ENCODE measurements around the gene ABHD4.

ABHD4 gene

GRCh38 chr14:22555384-22556011 is 42.6 kb upstream of the ABHD4 start:
- H3K36me3 ChIP-seq (ENCODE audit: insufficient read depth, low read length): peaks cover 33% of the 10 kb centered on the region; the same call in 1 of the 2 replicates
- peak overlapping the region; percentile 87 for H3K4me2 ChIP-seq (ENCODE audit: low read depth, low read length, poor library complexity, severe bottlenecking)
- H3K9me2 ChIP-seq (replicated peaks; ENCODE audit: low read depth, low read length): no peaks in the 10 kb centered on the region
- H3K9ac ChIP-seq (ENCODE audit: low read depth, low read length, poor library complexity, severe bottlenecking): peak overlapping the region; percentile 91
- H4K20me1 ChIP-seq (ENCODE audit: insufficient read depth, low read length, poor library complexity, severe bottlenecking): no peaks in the 10 kb centered on the region
- no peak overlapping the region for H2AFZ ChIP-seq (ENCODE audit: low read length)
- TF ChIP-seq EZH2phosphoT487 (IDR thresholded peaks at IDR 0.05; ENCODE audit: borderline replicate concordance) (no peak), CTCF (conservative IDR thresholded peaks at IDR 0.05; ENCODE audit: low read length) (no peak)
- peaks cover 72% of the 10 kb centered on the region for H3K79me2 ChIP-seq (ENCODE audit: insufficient read depth, low read length)
- H3K4me3 ChIP-seq (ENCODE audit: low read length, poor library complexity, severe bottlenecking): peak overlapping the region; percentile 67
- H3K4me1 ChIP-seq (ENCODE audit: insufficient read depth, low read length, poor library complexity, severe bottlenecking): peaks cover 89% of the 10 kb centered on the region
- H3K27me3 ChIP-seq (ENCODE audit: insufficient read depth, low read length, poor library complexity, severe bottlenecking): no peaks in the 10 kb centered on the region
- peaks cover 15% of the 10 kb centered on the region for H3F3A ChIP-seq (ENCODE audit: low read depth)
- H3K9me3 ChIP-seq (ENCODE audit: insufficient read depth, low read depth, low read length): no peaks in the 10 kb centered on the region

GRCh38 chr14:22556021-22556989 is 41.8 kb upstream of the ABHD4 start:
- Histone ChIP-seq H3F3A (ENCODE audit: low read depth) (peaks cover 18% of the 10 kb centered on the region), H3K9me3 (ENCODE audit: insufficient read depth, low read depth, low read length) (no peaks in the 10 kb centered on the region), H3K79me2 (ENCODE audit: insufficient read depth, low read length) (peaks cover 65% of the 10 kb centered on the region), H3K9ac (ENCODE audit: low read depth, low read length, poor library complexity, severe bottlenecking) (peak overlapping the region; percentile 97), H3K27me3 (ENCODE audit: insufficient read depth, low read length, poor library complexity, severe bottlenecking) (no peaks in the 10 kb centered on the region), H2AFZ (ENCODE audit: low read length) (no peak overlapping the region), H3K4me1 (ENCODE audit: insufficient read depth, low read length, poor library complexity, severe bottlenecking) (peaks cover 89% of the 10 kb centered on the region), H4K20me1 (ENCODE audit: insufficient read depth, low read length, poor library complexity, severe bottlenecking) (no peaks in the 10 kb centered on the region), H3K9me2 (replicated peaks; ENCODE audit: low read depth, low read length) (no peaks in the 10 kb centered on the region), H3K4me3 (ENCODE audit: low read length, poor library complexity, severe bottlenecking) (peak overlapping the region; percentile 73), H3K36me3 (ENCODE audit: insufficient read depth, low read length) (peaks cover 25% of the 10 kb centered on the region; the same call in 1 of the 2 replicates), H3K4me2 (ENCODE audit: low read depth, low read length, poor library complexity, severe bottlenecking) (peak overlapping the region; percentile 87)
- TF ChIP-seq CTCF (conservative IDR thresholded peaks at IDR 0.05; ENCODE audit: low read length): no peak
- no peak for TF ChIP-seq EZH2phosphoT487 (IDR thresholded peaks at IDR 0.05; ENCODE audit: borderline replicate concordance)

- peak overlapping the region; percentile 73 for H3K4me3 ChIP-seq (ENCODE audit: low read length, poor library complexity, severe bottlenecking)
- H3K4me1 ChIP-seq (ENCODE audit: insufficient read depth, low read length, poor library complexity, severe bottlenecking): peaks cover 86% of the 10 kb centered on the region
- peaks cover 17% of the 10 kb centered on the region; the same call in 1 of the 2 replicates for H3K36me3 ChIP-seq (ENCODE audit: insufficient read depth, low read length)
- peak; percentile 100 for TF ChIP-seq CTCF (conservative IDR thresholded peaks at IDR 0.05; ENCODE audit: low read length)
- no peak for TF ChIP-seq EZH2phosphoT487 (IDR thresholded peaks at IDR 0.05; ENCODE audit: borderline replicate concordance)
- H2AFZ ChIP-seq (ENCODE audit: low read length): no peak overlapping the region
- no peaks in the 10 kb centered on the region for H3K27me3 ChIP-seq (ENCODE audit: insufficient read depth, low read length, poor library complexity, severe bottlenecking)
- no peaks in the 10 kb centered on the region for H3K9me3 ChIP-seq (ENCODE audit: insufficient read depth, low read depth, low read length)
- peak overlapping the region; percentile 97 for H3K9ac ChIP-seq (ENCODE audit: low read depth, low read length, poor library complexity, severe bottlenecking)
- peak overlapping the region; percentile 85 for H3K4me2 ChIP-seq (ENCODE audit: low read depth, low read length, poor library complexity, severe bottlenecking)
- no peaks in the 10 kb centered on the region for H3K9me2 ChIP-seq (replicated peaks; ENCODE audit: low read depth, low read length)
- H4K20me1 ChIP-seq (ENCODE audit: insufficient read depth, low read length, poor library complexity, severe bottlenecking): no peaks in the 10 kb centered on the region
- peaks cover 57% of the 10 kb centered on the region for H3K79me2 ChIP-seq (ENCODE audit: insufficient read depth, low read length)
- peaks cover 22% of the 10 kb centered on the region for H3F3A ChIP-seq (ENCODE audit: low read depth)
Measured at GRCh38 chr14:22556990-22557623, 41.0 kb upstream of the ABHD4 start.
